Prostate gland (tissue), 2 donors: ENCODE measurements around the gene CBARP. TPM values are rescaled to one million over a fixed set of nuclear protein-coding genes. Genes with fewer than 3 reads are reported as not detected.
A peak's percentile ranks its signal among the peaks of the same experiment; 100 is the strongest.

Experiments
- DNase-seq: peaks from one replicate; pipeline ENCODE4 v3.0.0-alpha.2; 2019; ENCODE audit warnings: low spot score
- H3K27ac ChIP-seq, 2 donors: fragments of 200-600 bp; sonication (generic); 2 replicates each; pipeline ENCODE4 v1.5.1; 2017 to 2019
- H3K27me3 ChIP-seq: fragments of 200-600 bp; sonication (generic); replicated peaks from 2 replicates; pipeline ENCODE4 v1.5.1; 2019; ENCODE audit not compliant: insufficient read depth
- H3K36me3 ChIP-seq, 2 donors: fragments of 200-600 bp; sonication (generic); 1 replicate in 1 of 2; 2 replicates in 1 of 2; pipeline versions ENCODE4 v1.5.1 to v1.8.1; 2017 to 2019
- H3K4me1 ChIP-seq: fragments of 200-600 bp; sonication (generic); replicated peaks from 2 replicates; pipeline ENCODE4 v1.5.1; 2019
- H3K4me3 ChIP-seq, 2 donors: fragments of 200-600 bp; sonication (generic); 2 replicates each; pipeline ENCODE4 v1.5.1; 2017 to 2019
- H3K9me3 ChIP-seq: fragments of 200-600 bp; sonication (generic); 2 replicates; pipeline ENCODE4 v1.5.1; 2017
- CTCF ChIP-seq, 4 experiments: fragments of 200-600 bp in 2 of 4; fragments of 450-650 bp in 2 of 4; sonication (generic) in 2 of 4; IDR thresholded peaks; 1 replicate in 3 of 4; 2 replicates in 1 of 4; pipeline ENCODE4 v1.5.1; 2016 to 2019; ENCODE audit warnings: antibody characterized with exemption in 4 of 4, mild to moderate bottlenecking in 2 of 4, moderate library complexity in 2 of 4
- POLR2A ChIP-seq: fragments of 450-650 bp; IDR thresholded peaks from one replicate; pipeline ENCODE4 v1.6.1; 2016; ENCODE audit warnings: antibody characterized with exemption, mild to moderate bottlenecking
- POLR2AphosphoS5 ChIP-seq: sonication (generic); formaldehyde crosslinking; IDR thresholded peaks from one replicate; pipeline ENCODE4 v1.6.1; 2017; ENCODE audit warnings: antibody characterized with exemption
- WGBS: methylation state at CpG from one replicate; pipeline ENCODE4 v1.1.5; 2018; 5-methylcytosine and 5-hydroxymethylcytosine counted together
- intact Hi-C: fragments of 100-400 bp; cut with DNase I; formaldehyde crosslinking; loops from one replicate; pipeline ENCODE4 v1.14.2; 2022
- total RNA-seq, 2 donors: library from RNA; depleted of rRNA; stranded (reverse); fragments of >200 nt; gene quantifications; one replicate each; pipeline ENCODE4 v1.1.0, GENCODE V29; 2016

CBARP gene
- total RNA-seq, 2 donors from 2014 or later: 0.68 to 4.4 TPM

GRCh38 chr19:1256646-1257474 lies 19.1 kb upstream of the CBARP start:
- Histone ChIP-seq H3K4me3 (no peak overlapping the region), H3K27ac (peak overlapping the region in 1 of 2 donors; percentile 100), H3K9me3 (no peaks in the 10 kb centered on the region), H3K27me3 (no peaks in the 10 kb centered on the region), H3K4me1 (peaks cover 54% of the 10 kb centered on the region), H3K36me3 (peaks cover 16 to 31% of the 10 kb centered on the region in 2 donors)
- DNase-seq: no peak
- WGBS: 78% methylated on average over 46 of the region's 46 CpGs
- TF ChIP-seq POLR2AphosphoS5 (no peak), POLR2A (no peak), CTCF (IDR thresholded peaks at IDR 0.05) (no peak)
- intact Hi-C loops: no loop called here

- H3K27me3 ChIP-seq: no peaks in the 10 kb centered on the region
- H3K4me1 ChIP-seq: peaks cover 50% of the 10 kb centered on the region
- H3K9me3 ChIP-seq: no peaks in the 10 kb centered on the region
- peak overlapping the region; percentile 97 to 100 for H3K27ac ChIP-seq
- H3K4me3 ChIP-seq: no peak overlapping the region
- TF ChIP-seq POLR2AphosphoS5 (no peak), POLR2A (no peak), CTCF (IDR thresholded peaks at IDR 0.05) (no peak)
- intact Hi-C loops: no loop called here
- H3K36me3 ChIP-seq: peaks cover 16 to 31% of the 10 kb centered on the region in 2 donors
- 83% methylated on average over 51 of the region's 52 CpGs for WGBS
- no peak for DNase-seq
Observed at GRCh38 chr19:1255186-1256161, 17.7 kb upstream of the CBARP start.

DNA sequence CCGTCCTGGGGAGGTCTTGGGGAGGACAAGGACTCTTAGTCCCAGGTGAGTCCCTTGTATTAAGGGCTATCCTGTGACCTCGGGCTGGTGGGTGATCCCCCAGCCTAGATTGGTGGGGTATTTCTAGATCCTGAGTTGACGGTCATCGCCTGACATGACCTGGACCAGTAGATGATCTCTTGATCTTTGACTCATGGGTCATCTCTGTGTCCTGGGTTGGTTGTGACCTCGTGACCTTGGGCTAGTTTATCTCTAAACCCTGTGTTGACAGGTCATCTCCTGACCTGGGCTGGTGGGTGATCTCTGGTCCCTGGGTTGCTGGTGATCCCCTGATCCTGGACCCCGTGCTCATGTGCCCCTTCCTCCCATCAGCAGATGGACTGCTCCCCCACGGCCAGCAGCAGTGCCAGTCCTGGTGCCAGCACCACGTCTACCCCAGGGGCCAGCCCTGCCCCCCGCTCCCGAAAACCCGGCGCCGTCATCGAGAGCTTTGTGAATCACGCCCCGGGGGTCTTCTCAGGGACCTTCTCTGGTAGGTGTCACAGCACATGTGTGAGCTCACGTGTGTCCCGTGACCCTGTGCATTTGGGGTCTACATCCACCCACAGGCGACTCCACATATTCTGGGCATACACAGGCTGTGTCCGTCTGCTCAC lies 16.9 kb upstream of the CBARP start:
- H3K36me3 ChIP-seq: peaks cover 16 to 31% of the 10 kb centered on the region in 2 donors
- H3K4me3 ChIP-seq: peak overlapping the region in 1 of 2 donors; percentile 95
- no peaks in the 10 kb centered on the region for H3K9me3 ChIP-seq
- 81% methylated on average over 20 of the region's 20 CpGs for WGBS
- no peak for DNase-seq
- H3K27me3 ChIP-seq: no peaks in the 10 kb centered on the region
- TF ChIP-seq POLR2A (no peak), CTCF (IDR thresholded peaks at IDR 0.05) (no peak), POLR2AphosphoS5 (no peak)
- H3K4me1 ChIP-seq: peaks cover 48% of the 10 kb centered on the region
- intact Hi-C loops: no loop called here
- H3K27ac ChIP-seq: peak overlapping the region; percentile 97 to 100

DNA sequence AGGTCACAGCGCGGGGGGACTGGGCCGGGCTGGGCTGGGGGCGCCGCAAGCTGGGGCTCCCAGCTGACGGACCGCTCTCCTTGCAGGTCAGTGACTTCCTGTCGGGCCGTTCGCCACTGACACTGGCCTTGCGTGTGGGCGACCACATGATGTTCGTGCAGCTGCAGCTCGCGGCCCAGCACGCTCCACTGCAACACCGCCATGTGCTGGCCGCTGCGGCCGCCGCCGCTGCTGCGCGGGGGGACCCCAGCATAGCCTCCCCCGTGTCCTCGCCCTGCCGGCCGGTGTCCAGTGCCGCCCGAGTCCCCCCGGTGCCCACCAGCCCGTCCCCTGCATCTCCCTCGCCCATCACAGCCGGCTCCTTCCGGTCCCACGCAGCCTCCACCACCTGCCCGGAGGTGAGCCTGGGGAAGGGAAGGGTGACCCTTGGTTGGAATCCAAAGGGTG lies 16.3 kb upstream of the CBARP start:
- peak; percentile 19 for DNase-seq
- Histone ChIP-seq H3K27me3 (no peaks in the 10 kb centered on the region), H3K4me1 (peaks cover 43% of the 10 kb centered on the region), H3K36me3 (peaks cover 16 to 31% of the 10 kb centered on the region in 2 donors), H3K27ac (peak overlapping the region; percentile 97 to 100), H3K9me3 (no peaks in the 10 kb centered on the region), H3K4me3 (peak overlapping the region; percentile 87 to 95)
- no peak for TF ChIP-seq POLR2AphosphoS5
- intact Hi-C loops: no loop called here
- WGBS: 68% methylated on average over 36 of the region's 37 CpGs
